PC-3 (cell line): ENCODE results near the gene ZBTB46. TPM values are rescaled to one million over a fixed set of nuclear protein-coding genes. Genes with fewer than 3 reads are reported as not detected.
A peak's percentile ranks its signal among the peaks of the same experiment; 100 is the strongest.

Experiments
- ATAC-seq: fragments of 200-7000 bp; cut with Tn5 transposase; 2 replicates; pipeline ENCODE4 v1.9.1; 2020; ENCODE audit warnings: mild to moderate bottlenecking, moderate library complexity
- BruUV-seq: library from RNA; stranded (reverse); fragments of 400-500 nt; replicated peaks from 2 replicates; lab custom pipeline; 2021; lab: Mats Ljungman, UMichigan
- CTCF ChIA-PET: fragments of 300-600 bp; sonication (Branson Sonifier 250); formaldehyde crosslinking; loops from one replicate; lab custom pipeline; 2022; ENCODE audit warnings: antibody characterized with exemption; lab: Charles Lee
- POLR2A ChIA-PET: fragments of 300-600 bp; sonication (Branson Sonifier 250); formaldehyde crosslinking; loops from one replicate; lab custom pipeline; 2022; ENCODE audit warnings: antibody characterized with exemption; ENCODE audit not compliant: unreplicated experiment; lab: Charles Lee
- DNase-seq: peaks from one replicate; pipeline ENCODE4 v3.0.0-alpha.2; 2015
- H2AFZ ChIP-seq: fragments of 300-600 bp; sonication (generic); 2 replicates; pipeline ENCODE4 v1.6.0; 2016; ENCODE audit warnings: antibody characterized with exemption, low read length
- H3F3A ChIP-seq: fragments of 300-600 bp; sonication (generic); one replicate; pipeline ENCODE4 v1.6.0; 2017; ENCODE audit warnings: antibody characterized with exemption, low read length, control low read depth, mild to moderate bottlenecking; ENCODE audit not compliant: unreplicated experiment
- H3K27ac ChIP-seq: fragments of 300-600 bp; sonication (generic); 2 replicates; pipeline ENCODE4 v1.5.1; 2016; ENCODE audit warnings: mild to moderate bottlenecking, low read length
- H3K27me3 ChIP-seq: fragments of 300-600 bp; sonication (generic); 2 replicates; pipeline ENCODE4 v1.6.1; 2016; ENCODE audit warnings: low read length, mixed read lengths
- H3K36me3 ChIP-seq: fragments of 300-600 bp; sonication (generic); 2 replicates; pipeline ENCODE4 v1.6.1; 2016; ENCODE audit warnings: low read depth, mixed run types, low read length, mixed read lengths
- H3K4me1 ChIP-seq: fragments of 300-600 bp; sonication (generic); 2 replicates; pipeline ENCODE4 v1.5.1; 2016; ENCODE audit warnings: low read length; ENCODE audit not compliant: insufficient read depth
- H3K4me2 ChIP-seq: fragments of 300-600 bp; sonication (generic); 2 replicates; pipeline ENCODE4 v1.6.0; 2016; ENCODE audit warnings: low read length
- H3K4me3 ChIP-seq: fragments of 300-600 bp; sonication (generic); 2 replicates; pipeline ENCODE4 v1.5.1; 2016; ENCODE audit warnings: mild to moderate bottlenecking, low read length, mixed read lengths
- H3K79me2 ChIP-seq: fragments of 300-600 bp; sonication (generic); 2 replicates; pipeline ENCODE4 v1.6.1; 2017; ENCODE audit warnings: low read length, mixed read lengths
- H3K9ac ChIP-seq: fragments of 300-600 bp; sonication (generic); 2 replicates; pipeline ENCODE4 v1.6.0; 2016; ENCODE audit warnings: mild to moderate bottlenecking, low read length
- H3K9me2 ChIP-seq: fragments of 300-600 bp; sonication (generic); replicated peaks from 2 replicates; pipeline ENCODE4 v1.6.1; 2016; ENCODE audit warnings: mixed run types, low read length, mixed read lengths
- H3K9me3 ChIP-seq: fragments of 300-600 bp; sonication (generic); 2 replicates; pipeline ENCODE4 v1.6.1; 2016; ENCODE audit warnings: low read length, mixed read lengths
- H4K20me1 ChIP-seq: fragments of 300-600 bp; sonication (generic); 2 replicates; pipeline ENCODE4 v1.6.1; 2016; ENCODE audit warnings: low read length, mixed read lengths
- EZH2 ChIP-seq: fragments of 300-600 bp; sonication (generic); IDR thresholded peaks from one replicate; pipeline ENCODE4 v1.6.1; 2017; ENCODE audit warnings: antibody characterized with exemption, mild to moderate bottlenecking, low read length; ENCODE audit not compliant: unreplicated experiment
- EZH2phosphoT487 ChIP-seq: fragments of 300-600 bp; sonication (generic); IDR thresholded peaks from 2 replicates; pipeline ENCODE4 v1.6.1; 2018; ENCODE audit warnings: mild to moderate bottlenecking, antibody characterized with exemption, low read length, borderline replicate concordance
- intact Hi-C: fragments of 100-400 bp; cut with micrococcal nuclease; formaldehyde crosslinking; loops from 2 replicates; pipeline ENCODE4 v1.9.0; 2023
- total RNA-seq: library from RNA; depleted of rRNA; stranded (reverse); fragments of >200 nt; gene quantifications from 2 replicates; pipeline ENCODE4 v1.2.3, GENCODE V29; 2014
- TF ChIP-seq, protein P1 (sequence below): fragments of 300-600 bp; sonication (generic); conservative IDR thresholded peaks from 2 replicates; pipeline ENCODE4 v1.5.1; 2017; ENCODE audit warnings: antibody characterized with exemption, low read depth, mild to moderate bottlenecking, low read length

The ZBTB46 gene
- total RNA-seq, 1 experiment from 2014 or later: 7.3 TPM

DNA sequence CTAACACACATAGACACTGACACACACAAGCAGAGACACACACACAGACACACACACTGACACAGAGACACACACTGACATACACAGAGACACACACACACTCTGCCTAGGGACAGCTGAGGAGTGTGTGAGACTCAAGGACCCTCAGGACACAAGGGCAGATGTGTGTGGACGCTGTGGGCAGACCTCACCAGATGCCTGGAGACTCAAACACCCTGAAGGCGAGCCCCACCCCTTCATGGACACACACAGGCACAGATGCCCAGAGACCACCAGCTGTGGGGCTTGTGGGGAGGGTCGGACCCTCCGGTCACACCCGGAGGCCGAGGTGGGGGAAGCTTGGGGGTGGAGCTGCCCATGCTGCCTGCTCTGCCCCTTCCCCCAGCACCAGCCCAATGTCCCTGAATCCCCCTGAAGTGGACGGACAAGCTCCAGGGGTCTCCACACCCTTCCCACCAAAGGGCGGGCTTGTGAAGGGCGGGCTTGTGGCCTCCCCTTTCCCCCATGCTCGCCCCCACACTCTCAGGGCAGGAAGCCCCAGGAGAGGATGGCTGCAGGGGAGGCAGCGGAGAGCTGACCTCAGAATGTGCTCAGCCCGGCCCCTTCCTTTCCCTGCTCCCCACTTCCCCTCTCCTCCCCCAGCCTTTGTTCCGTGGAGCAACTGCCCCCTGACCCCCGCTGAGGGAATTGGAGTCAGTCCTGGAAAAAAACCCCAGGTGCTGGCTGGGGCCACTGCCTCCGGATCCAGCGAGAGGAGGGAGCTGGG lies 16.4 kb upstream of the ZBTB46 start:
- H4K20me1 ChIP-seq: no peaks in the 10 kb centered on the region
- BruUV-seq: no TSS peak
- no peak overlapping the region for H3K9ac ChIP-seq
- H3K27me3 ChIP-seq: peaks cover 8% of the 10 kb centered on the region; the same call in 1 of the 2 replicates
- peaks cover 7% of the 10 kb centered on the region for H3K4me1 ChIP-seq
- ChIA-PET POLR2A (interaction anchor here (0.5 to 0.7 kb wide), 2 partner anchors 12 to 273 kb away, joined by 4 read pairs; partner anchors contain the start of gene HELZ2), CTCF (no interaction called here)
- no peaks in the 10 kb centered on the region for H3K79me2 ChIP-seq
- TF ChIP-seq EZH2 (no peak), EZH2phosphoT487 (no peak)
- TF ChIP-seq, protein P1, sequence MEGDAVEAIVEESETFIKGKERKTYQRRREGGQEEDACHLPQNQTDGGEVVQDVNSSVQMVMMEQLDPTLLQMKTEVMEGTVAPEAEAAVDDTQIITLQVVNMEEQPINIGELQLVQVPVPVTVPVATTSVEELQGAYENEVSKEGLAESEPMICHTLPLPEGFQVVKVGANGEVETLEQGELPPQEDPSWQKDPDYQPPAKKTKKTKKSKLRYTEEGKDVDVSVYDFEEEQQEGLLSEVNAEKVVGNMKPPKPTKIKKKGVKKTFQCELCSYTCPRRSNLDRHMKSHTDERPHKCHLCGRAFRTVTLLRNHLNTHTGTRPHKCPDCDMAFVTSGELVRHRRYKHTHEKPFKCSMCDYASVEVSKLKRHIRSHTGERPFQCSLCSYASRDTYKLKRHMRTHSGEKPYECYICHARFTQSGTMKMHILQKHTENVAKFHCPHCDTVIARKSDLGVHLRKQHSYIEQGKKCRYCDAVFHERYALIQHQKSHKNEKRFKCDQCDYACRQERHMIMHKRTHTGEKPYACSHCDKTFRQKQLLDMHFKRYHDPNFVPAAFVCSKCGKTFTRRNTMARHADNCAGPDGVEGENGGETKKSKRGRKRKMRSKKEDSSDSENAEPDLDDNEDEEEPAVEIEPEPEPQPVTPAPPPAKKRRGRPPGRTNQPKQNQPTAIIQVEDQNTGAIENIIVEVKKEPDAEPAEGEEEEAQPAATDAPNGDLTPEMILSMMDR: no peak
- no peak overlapping the region for H2AFZ ChIP-seq
- H3K36me3 ChIP-seq: no peaks in the 10 kb centered on the region
- intact Hi-C loops: no loop called here
- no peaks in the 10 kb centered on the region for H3K9me2 ChIP-seq
- ATAC-seq (no peak), DNase-seq (no peak)
- H3K4me3 ChIP-seq: no peak overlapping the region
- no peak overlapping the region for H3K27ac ChIP-seq
- no peaks in the 10 kb centered on the region for H3K9me3 ChIP-seq
- no peaks in the 10 kb centered on the region for H3F3A ChIP-seq
- no peak overlapping the region for H3K4me2 ChIP-seq

DNA sequence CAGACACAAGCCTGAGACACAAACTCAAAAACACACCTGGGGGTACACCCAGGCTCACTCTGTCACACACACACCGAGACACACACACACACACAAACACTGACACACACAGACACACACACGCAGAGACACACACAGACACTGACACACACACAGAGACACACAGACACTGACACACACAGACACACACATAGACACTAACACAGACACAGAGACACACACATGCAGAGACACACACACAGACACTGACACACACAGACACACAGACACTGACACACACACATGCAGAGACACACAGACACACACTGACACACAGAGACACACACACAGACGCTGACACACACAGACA lies 15.8 kb upstream of the ZBTB46 start:
- Histone ChIP-seq H3K9me2 (no peaks in the 10 kb centered on the region), H3K27ac (no peak overlapping the region), H4K20me1 (no peaks in the 10 kb centered on the region), H2AFZ (no peak overlapping the region), H3K79me2 (no peaks in the 10 kb centered on the region), H3K9me3 (no peaks in the 10 kb centered on the region), H3K4me1 (peaks cover 7% of the 10 kb centered on the region), H3K4me2 (peak overlapping the region; percentile 71; the same call in 1 of the 2 replicates), H3F3A (no peaks in the 10 kb centered on the region), H3K27me3 (peaks cover 8% of the 10 kb centered on the region; the same call in 1 of the 2 replicates), H3K9ac (no peak overlapping the region), H3K4me3 (no peak overlapping the region), H3K36me3 (no peaks in the 10 kb centered on the region)
- ATAC-seq (no peak), DNase-seq (no peak)
- intact Hi-C loops: no loop called here
- ChIA-PET POLR2A (no interaction called here), CTCF (no interaction called here)
- TF ChIP-seq EZH2phosphoT487 (no peak), EZH2 (no peak)
- TF ChIP-seq, protein P1: no peak
- no TSS peak for BruUV-seq

DNA sequence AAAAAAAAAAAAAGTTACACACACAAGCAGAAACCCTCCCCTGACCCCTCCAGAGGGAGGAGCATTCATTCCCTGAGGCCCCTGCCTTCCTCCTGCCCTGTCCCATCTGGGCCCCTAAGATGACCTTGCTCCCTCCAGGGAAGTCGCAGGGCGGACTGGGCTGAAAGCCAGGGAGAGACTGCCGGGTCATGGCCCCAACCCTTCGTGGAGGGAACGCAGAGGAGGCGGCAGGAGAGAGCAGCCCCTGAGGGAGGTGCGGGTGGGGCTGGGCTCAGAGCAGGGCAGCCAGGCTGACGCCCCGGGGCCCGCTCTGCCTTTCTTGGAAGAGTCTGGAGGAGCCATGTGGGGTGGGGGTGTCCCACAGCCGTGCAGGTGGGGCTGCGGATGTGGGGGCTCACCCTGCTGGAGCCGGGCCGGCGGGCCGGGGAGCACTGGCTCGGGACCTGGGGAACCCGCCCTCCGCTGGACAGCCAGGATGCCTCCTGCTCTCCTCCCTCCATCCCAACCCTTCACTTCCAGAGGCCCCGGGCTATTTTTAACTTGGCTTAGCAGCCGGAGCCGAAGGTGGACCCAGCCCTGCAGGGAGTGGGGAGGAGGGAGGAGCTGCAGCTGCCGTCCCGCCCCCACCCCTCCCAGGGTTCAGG lies 15.2 kb upstream of the ZBTB46 start:
- POLR2A ChIA-PET: no interaction called here
- intact Hi-C loops: no loop called here

More for the DNA sequence above, 15.2 kb upstream of the ZBTB46 start:
- peak; percentile 71 for ATAC-seq
- Histone ChIP-seq H3K36me3 (no peaks in the 10 kb centered on the region), H3K9me2 (no peaks in the 10 kb centered on the region), H3K27me3 (peaks cover 8% of the 10 kb centered on the region; the same call in 1 of the 2 replicates), H3K9me3 (no peaks in the 10 kb centered on the region), H3F3A (no peaks in the 10 kb centered on the region), H3K9ac (no peak overlapping the region), H4K20me1 (no peaks in the 10 kb centered on the region), H3K79me2 (no peaks in the 10 kb centered on the region), H3K4me2 (peak overlapping the region; percentile 71), H3K27ac (no peak overlapping the region), H3K4me3 (peak overlapping the region; percentile 37; the same call in 1 of the 2 replicates), H3K4me1 (peaks cover 7% of the 10 kb centered on the region), H2AFZ (peak overlapping the region; percentile 55; the same call in 1 of the 2 replicates)
- TF ChIP-seq, protein P1: no peak
- TF ChIP-seq EZH2 (no peak), EZH2phosphoT487 (no peak)
- no TSS peak for BruUV-seq
- CTCF ChIA-PET: no interaction called here
- DNase-seq: peak; percentile 49
